ENCODE data around the gene ZBTB32.

The ZBTB32 gene

GRCh38 chr19:35716801-35717664 lies 12.7 kb downstream of the ZBTB32 start:
- TF ChIP-seq CTCF (IDR thresholded peaks at IDR 0.05) = peak; percentile 96
- DNase-seq (ENCODE audit: low spot score) = peak; percentile 90
- Histone ChIP-seq H3K27ac (peak overlapping the region; percentile 75 to 96), H3K4me3 (peak overlapping the region; percentile 88)

- no peak for TF ChIP-seq CTCF (IDR thresholded peaks at IDR 0.05)
- peak; percentile 96 for DNase-seq (ENCODE audit: low spot score)
- H3K4me3 ChIP-seq = peak within 1 kb of the TSS; percentile 88
- peak within 1 kb of the TSS; percentile 85 to 96 for H3K27ac ChIP-seq
These were observed 13.4 kb downstream of the ZBTB32 start, which contains the start of gene KMT2B for GRCh38 chr19:35717665-35718344. Gene KMT2B (plus strand): TSS chr19:35718003. CDS start chr19:35718019, 16 bp downstream.

GRCh38 chr19:35718345-35719041 lies 14.1 kb downstream of the ZBTB32 start:
- H3K4me3 ChIP-seq = peak overlapping the region; percentile 88
- peak; percentile 80 for DNase-seq (ENCODE audit: low spot score)
- no peak for TF ChIP-seq CTCF (IDR thresholded peaks at IDR 0.05)
- H3K27ac ChIP-seq = peak overlapping the region; percentile 85 to 96

GRCh38 chr19:35719402-35720162 lies 15.2 kb downstream of the ZBTB32 start:
- no peak for TF ChIP-seq CTCF (IDR thresholded peaks at IDR 0.05)
- no peak overlapping the region for H3K27ac ChIP-seq
- H3K4me3 ChIP-seq = no peak overlapping the region
- peak; percentile 73 for DNase-seq (ENCODE audit: low spot score)

- no peak overlapping the region for H3K27ac ChIP-seq
- no peak for DNase-seq (ENCODE audit: low spot score)
- no peak overlapping the region for H3K4me3 ChIP-seq
- TF ChIP-seq CTCF (IDR thresholded peaks at IDR 0.05) = no peak
These were observed 15.8 kb downstream of the ZBTB32 start for GRCh38 chr19:35720163-35720524.

- TF ChIP-seq CTCF (IDR thresholded peaks at IDR 0.05) = no peak
- Histone ChIP-seq H3K27ac (no peak overlapping the region), H3K4me3 (no peak overlapping the region)
- DNase-seq (ENCODE audit: low spot score) = no peak
These were observed 16.3 kb downstream of the ZBTB32 start for GRCh38 chr19:35720648-35721047.
